Cardiac muscle cell (in vitro differentiated cells and primary cell): Measurements from ENCODE around the gene RARG. TPM values are rescaled to one million over a fixed set of nuclear protein-coding genes. Genes with fewer than 3 reads are reported as not detected.

ENCODE experiments used
- DNase-seq, 2 donors: peaks; one replicate each; pipeline versions ENCODE4 v3.0.0 to v3.0.0-alpha.2; 2010 to 2017; ENCODE audit warnings: low read depth in 1 of 2, low spot score in 1 of 2
- H3K27ac ChIP-seq: fragments of 200-600 bp; sonication (generic); 2 replicates; pipeline ENCODE4 v1.5.1; 2016
- H3K27me3 ChIP-seq: fragments of 200-600 bp; sonication (generic); 2 replicates; pipeline ENCODE4 v1.6.0; 2016; ENCODE audit warnings: control low read depth
- H3K36me3 ChIP-seq: fragments of 200-600 bp; sonication (generic); 2 replicates; pipeline ENCODE4 v1.5.1; 2016; ENCODE audit warnings: control low read depth
- H3K4me1 ChIP-seq: fragments of 200-600 bp; sonication (generic); 2 replicates; pipeline ENCODE4 v1.8.1; 2017; ENCODE audit warnings: low read depth, mild to moderate bottlenecking, mixed run types
- H3K4me3 ChIP-seq: fragments of 200-600 bp; sonication (generic); 2 replicates; pipeline ENCODE4 v1.5.1; 2016; ENCODE audit warnings: mild to moderate bottlenecking
- H3K9me3 ChIP-seq: fragments of 200-600 bp; sonication (generic); 2 replicates; pipeline ENCODE4 v1.5.1; 2017; ENCODE audit warnings: low read depth, mild to moderate bottlenecking, control low read depth
- polyA plus RNA-seq: library from polyadenylated mRNA; unstranded; fragments of >200 nt; fragmentation: Nextera tagmentation; extraction: Ambion mirVana; gene quantifications from 2 replicates; pipeline ENCODE4 v1.2.1, GENCODE V29; 2016
- total RNA-seq: library from RNA; depleted of rRNA; stranded (reverse); fragments of >200 nt; gene quantifications from 2 replicates; pipeline ENCODE4 v1.2.3, GENCODE V29; 2016
- TF ChIP-seq, protein P1 (sequence below): IDR thresholded peaks from 2 replicates; pipeline ENCODE4 v1.5.1; 2012; ENCODE audit warnings: low read depth, mild to moderate bottlenecking, low read length

RARG gene
- total and polyA plus RNA-seq, 2 experiments from 2014 or later, result 13.0 to 30.4 TPM

DNA sequence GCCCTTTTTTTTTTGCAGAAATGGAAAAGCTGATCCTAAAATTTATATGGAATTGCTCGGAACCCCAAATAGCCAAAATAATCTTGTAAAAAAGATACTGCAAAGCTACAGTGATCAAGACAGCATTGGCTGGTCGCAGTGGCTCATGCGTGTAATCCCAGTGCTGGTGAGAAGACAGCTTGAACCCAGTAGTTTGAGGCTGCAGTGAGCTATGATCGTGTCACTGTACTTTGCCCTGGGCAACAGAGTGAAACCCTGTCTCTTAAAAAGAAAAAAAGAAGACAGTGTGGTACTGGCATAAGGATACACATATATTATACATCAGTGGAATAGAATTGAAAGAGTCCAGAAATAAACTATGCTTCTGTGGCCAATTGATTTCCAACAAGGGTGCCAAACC is 30.4 kb downstream of the RARG start:
- TF ChIP-seq, protein P1, sequence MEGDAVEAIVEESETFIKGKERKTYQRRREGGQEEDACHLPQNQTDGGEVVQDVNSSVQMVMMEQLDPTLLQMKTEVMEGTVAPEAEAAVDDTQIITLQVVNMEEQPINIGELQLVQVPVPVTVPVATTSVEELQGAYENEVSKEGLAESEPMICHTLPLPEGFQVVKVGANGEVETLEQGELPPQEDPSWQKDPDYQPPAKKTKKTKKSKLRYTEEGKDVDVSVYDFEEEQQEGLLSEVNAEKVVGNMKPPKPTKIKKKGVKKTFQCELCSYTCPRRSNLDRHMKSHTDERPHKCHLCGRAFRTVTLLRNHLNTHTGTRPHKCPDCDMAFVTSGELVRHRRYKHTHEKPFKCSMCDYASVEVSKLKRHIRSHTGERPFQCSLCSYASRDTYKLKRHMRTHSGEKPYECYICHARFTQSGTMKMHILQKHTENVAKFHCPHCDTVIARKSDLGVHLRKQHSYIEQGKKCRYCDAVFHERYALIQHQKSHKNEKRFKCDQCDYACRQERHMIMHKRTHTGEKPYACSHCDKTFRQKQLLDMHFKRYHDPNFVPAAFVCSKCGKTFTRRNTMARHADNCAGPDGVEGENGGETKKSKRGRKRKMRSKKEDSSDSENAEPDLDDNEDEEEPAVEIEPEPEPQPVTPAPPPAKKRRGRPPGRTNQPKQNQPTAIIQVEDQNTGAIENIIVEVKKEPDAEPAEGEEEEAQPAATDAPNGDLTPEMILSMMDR, result no peak
- no peak overlapping the region for H3K27ac ChIP-seq
- H3K27me3 ChIP-seq, result peaks cover 13% of the 10 kb centered on the region
- H3K4me1 ChIP-seq, result no peaks in the 10 kb centered on the region
- no peak overlapping the region for H3K4me3 ChIP-seq
- no peak for DNase-seq
- no peaks in the 10 kb centered on the region for H3K36me3 ChIP-seq
- no peaks in the 10 kb centered on the region for H3K9me3 ChIP-seq

DNA sequence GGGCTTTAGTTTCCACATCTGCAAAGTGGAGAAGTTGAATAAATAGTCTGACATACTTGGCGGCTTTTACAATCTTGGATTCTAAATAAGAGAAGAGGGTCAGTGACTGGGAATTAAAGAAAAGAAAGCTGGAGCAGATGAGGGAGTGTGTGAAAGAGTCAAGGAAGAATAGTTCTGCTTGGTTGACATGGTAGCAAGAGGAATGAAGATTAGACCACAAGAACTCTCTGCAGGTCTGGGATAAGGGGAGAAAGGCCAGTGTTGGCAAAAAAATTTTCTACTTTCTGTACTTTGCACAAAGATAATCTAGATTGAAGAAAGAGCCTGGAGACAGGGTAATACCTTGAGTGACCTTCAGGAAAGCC is 30.9 kb downstream of the RARG start:
- peak in 1 of 2 donors; percentile 45 for DNase-seq
- Histone ChIP-seq H3K4me3 (no peak overlapping the region), H3K27ac (no peak overlapping the region), H3K4me1 (no peaks in the 10 kb centered on the region), H3K36me3 (no peaks in the 10 kb centered on the region), H3K27me3 (peaks cover 13% of the 10 kb centered on the region), H3K9me3 (no peaks in the 10 kb centered on the region)
- TF ChIP-seq, protein P1, result no peak

DNA sequence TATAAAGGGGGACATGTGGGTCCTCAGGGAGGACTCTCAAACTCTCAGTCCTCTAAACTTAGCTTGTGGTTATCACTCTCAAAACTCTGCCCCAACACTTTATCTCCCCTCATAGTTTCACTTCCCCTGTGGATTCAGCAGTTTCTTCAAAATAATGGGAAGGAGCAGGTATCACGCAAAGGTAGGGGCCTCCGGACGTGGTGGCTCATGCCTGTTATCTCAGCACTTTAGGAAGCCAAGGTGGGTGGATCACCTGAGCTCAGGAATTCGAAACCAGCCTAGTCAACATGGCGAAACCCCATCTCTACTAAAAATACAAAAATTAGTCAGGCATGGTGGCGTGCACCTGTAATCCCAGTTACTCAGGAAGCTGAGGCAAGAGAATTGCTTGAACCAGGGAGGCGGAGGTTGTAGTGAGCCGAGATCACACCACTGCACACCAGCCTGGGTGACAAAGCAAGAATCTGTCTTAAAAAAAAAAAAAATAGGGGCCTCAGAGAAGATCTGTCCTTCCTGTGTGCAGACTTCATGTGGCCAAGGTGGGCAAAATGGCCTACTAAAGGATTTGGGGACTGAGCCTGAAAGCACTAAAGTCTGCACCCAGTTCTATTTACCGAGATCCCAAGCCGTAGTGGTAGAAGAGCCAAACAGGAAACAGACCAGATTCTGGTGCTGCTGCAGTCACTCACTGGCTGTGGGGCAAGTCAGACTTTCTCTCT is 31.4 kb downstream of the RARG start:
- no peak overlapping the region for H3K27ac ChIP-seq
- no peaks in the 10 kb centered on the region for H3K4me1 ChIP-seq
- TF ChIP-seq, protein P1, result no peak
- DNase-seq, result no peak
- H3K4me3 ChIP-seq, result no peak overlapping the region
- H3K9me3 ChIP-seq, result no peaks in the 10 kb centered on the region
- H3K27me3 ChIP-seq, result peaks cover 13% of the 10 kb centered on the region
- no peaks in the 10 kb centered on the region for H3K36me3 ChIP-seq

DNA sequence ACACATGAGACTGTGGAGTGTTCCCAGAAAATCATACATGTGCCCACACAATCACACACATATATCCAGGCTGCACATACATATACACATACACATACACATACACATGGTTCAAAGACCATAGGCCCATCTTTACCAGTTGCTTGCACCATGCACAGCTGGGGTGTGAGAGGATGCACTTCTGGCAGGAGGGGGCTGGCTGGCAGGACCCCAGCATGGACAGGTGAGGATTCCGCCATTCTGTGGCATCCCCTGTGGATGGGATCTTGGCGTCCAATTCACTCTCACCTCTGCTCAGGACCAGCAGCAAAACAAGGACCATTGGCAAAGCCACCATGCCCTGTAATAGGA is 31.9 kb downstream of the RARG start:
- no peak for DNase-seq
- H3K4me3 ChIP-seq, result no peak overlapping the region
- H3K4me1 ChIP-seq, result no peaks in the 10 kb centered on the region
- H3K27me3 ChIP-seq, result peaks cover 13% of the 10 kb centered on the region
- H3K9me3 ChIP-seq, result no peaks in the 10 kb centered on the region
- no peak overlapping the region for H3K27ac ChIP-seq
- TF ChIP-seq, protein P1, result no peak
- H3K36me3 ChIP-seq, result no peaks in the 10 kb centered on the region

DNA sequence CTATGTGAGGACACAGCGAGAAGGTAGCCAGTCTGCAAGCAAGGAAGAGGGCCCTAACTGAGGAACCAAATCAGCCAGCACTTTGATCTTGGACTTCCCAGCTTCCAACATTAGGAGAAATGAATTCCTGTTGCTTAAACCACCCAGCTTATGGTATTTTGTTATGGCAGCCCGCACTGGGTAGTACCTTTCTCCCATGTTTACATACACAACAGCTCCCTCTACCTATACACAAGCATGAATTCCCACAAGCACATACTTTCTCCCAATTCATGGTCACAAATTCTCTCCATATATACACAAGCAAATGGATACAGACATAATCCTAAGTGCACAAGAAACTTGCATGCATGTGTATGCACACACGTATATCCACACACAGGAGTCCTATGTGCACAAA is 32.3 kb downstream of the RARG start:
- Histone ChIP-seq H3K4me1 (no peaks in the 10 kb centered on the region), H3K9me3 (no peaks in the 10 kb centered on the region), H3K27me3 (peaks cover 13% of the 10 kb centered on the region), H3K27ac (no peak overlapping the region), H3K36me3 (no peaks in the 10 kb centered on the region), H3K4me3 (no peak overlapping the region)
- DNase-seq, result no peak
- TF ChIP-seq, protein P1, result no peak
